Ammon's horn (tissue), 1 donor: ENCODE data around the gene PGLYRP2.
"Not testable (repeated sequence)": the region's sequence is repeated elsewhere in the genome, so short reads cannot be mapped to it uniquely, and the experiment has no call there.

Experiments used
- DNase-seq: peaks from one replicate; pipeline ENCODE4 v3.0.0-alpha.2; 2016; ENCODE audit warnings: low spot score

The PGLYRP2 gene

GRCh38 chr19:15488489-15489226 lies 9.4 kb upstream of the PGLYRP2 start:
- no peak for DNase-seq

GRCh38 chr19:15487038-15487437 lies 7.7 kb upstream of the PGLYRP2 start:
- DNase-seq: no peak

- DNase-seq: not testable (repeated sequence)
These were observed 6.5 kb upstream of the PGLYRP2 start for GRCh38 chr19:15485768-15486167.

GRCh38 chr19:15480996-15481395 lies 1.7 kb upstream of the PGLYRP2 start:
- DNase-seq: not testable (repeated sequence)

- no peak for DNase-seq
These were observed 3.0 kb downstream of the PGLYRP2 start for GRCh38 chr19:15476325-15476724.

- no peak for DNase-seq
These were observed 3.7 kb downstream of the PGLYRP2 start for GRCh38 chr19:15475611-15476010.

- DNase-seq: no peak
These were observed 4.1 kb downstream of the PGLYRP2 start for GRCh38 chr19:15475169-15475568.

- DNase-seq: not testable (repeated sequence)
These were observed 5.5 kb downstream of the PGLYRP2 start for GRCh38 chr19:15473821-15474220.

GRCh38 chr19:15471639-15472101 lies 7.6 kb downstream of the PGLYRP2 start:
- DNase-seq: no peak

GRCh38 chr19:15469513-15470297 lies 9.6 kb downstream of the PGLYRP2 start:
- DNase-seq: no peak

- DNase-seq: no peak
These were observed 10.4 kb downstream of the PGLYRP2 start for GRCh38 chr19:15468675-15469512.

- DNase-seq: no peak
These were observed 11.5 kb downstream of the PGLYRP2 start for GRCh38 chr19:15467734-15468214.

- no peak for DNase-seq
These were observed 12.2 kb downstream of the PGLYRP2 start for GRCh38 chr19:15466851-15467733.

- peak; percentile 36 for DNase-seq
These were observed 14.6 kb downstream of the PGLYRP2 start, which contains the start of gene RASAL3 for GRCh38 chr19:15464394-15465385. RASAL3 (minus strand) TSS chr19:15464544; CDS start chr19:15464358, 186 bp downstream.

- DNase-seq: no peak
These were observed 15.4 kb downstream of the PGLYRP2 start for GRCh38 chr19:15463861-15464371.

- DNase-seq: no peak
These were observed 17.6 kb downstream of the PGLYRP2 start for GRCh38 chr19:15461694-15462093.

- DNase-seq: no peak
These were observed 21.4 kb downstream of the PGLYRP2 start for GRCh38 chr19:15457701-15458484.

- DNase-seq: no peak
These were observed 22.2 kb downstream of the PGLYRP2 start for GRCh38 chr19:15456871-15457700.
